IMR-90 (cell line): ENCODE measurements around the gene RPEL1. TPM values are rescaled to one million over a fixed set of nuclear protein-coding genes. Genes with fewer than 3 reads are reported as not detected.

Experiments used
- ATAC-seq: fragments of 200-7000 bp; cut with Tn5 transposase; 2 replicates; pipeline ENCODE4 v1.9.1; 2020; ENCODE audit warnings: low read depth, mild to moderate bottlenecking, moderate library complexity
- BruUV-seq: library from RNA; stranded (reverse); fragments of 400-500 nt; replicated peaks from 2 replicates; lab custom pipeline; 2021; lab: Mats Ljungman, UMichigan
- CTCF ChIA-PET: fragments of 300-600 bp; formaldehyde crosslinking; extraction: SDS; loops from one replicate; lab custom pipeline; 2021; ENCODE audit warnings: antibody characterized with exemption; lab: Yijun Ruan, JAX
- POLR2A ChIA-PET: fragments of 300-600 bp; sonication (Branson Sonifier 250); formaldehyde crosslinking; loops from one replicate; lab custom pipeline; 2022; ENCODE audit warnings: antibody characterized with exemption; ENCODE audit not compliant: unreplicated experiment; lab: Charles Lee
- DNase-seq: peaks from one replicate; pipeline ENCODE4 v3.0.0; 2013
- H2AFZ ChIP-seq: replicated peaks from 2 replicates; pipeline ENCODE3; 2013; ENCODE audit warnings: low read length, mild to moderate bottlenecking; ENCODE audit not compliant: poor library complexity
- H2AK5ac ChIP-seq: 2 replicates; pipeline ENCODE4 v1.6.1; 2013; ENCODE audit warnings: low read depth, low read length, inconsistent platforms
- H2AK9ac ChIP-seq: replicated peaks from 2 replicates; pipeline ENCODE3; 2013; ENCODE audit warnings: mild to moderate bottlenecking, low read depth, low read length, moderate library complexity; ENCODE audit not compliant: poor library complexity
- H2BK120ac ChIP-seq: 2 replicates; pipeline ENCODE4 v1.6.1; 2013; ENCODE audit warnings: low read depth, low read length, inconsistent platforms
- H2BK15ac ChIP-seq: 3 replicates; pipeline ENCODE4 v1.6.1; 2013; ENCODE audit warnings: low read depth, low read length, inconsistent platforms
- H2BK20ac ChIP-seq: 2 replicates; pipeline ENCODE4 v1.6.1; 2013; ENCODE audit warnings: low read depth, mild to moderate bottlenecking, inconsistent platforms, low read length, moderate library complexity
- H2BK5ac ChIP-seq: 2 replicates; pipeline ENCODE4 v1.6.1; 2013; ENCODE audit warnings: mild to moderate bottlenecking, low read depth, low read length, inconsistent platforms; ENCODE audit not compliant: poor library complexity, severe bottlenecking
- H3K14ac ChIP-seq: replicated peaks from 2 replicates; pipeline ENCODE4 v1.6.1; 2013; ENCODE audit warnings: low read depth, low read length, inconsistent platforms
- H3K18ac ChIP-seq: 2 replicates; pipeline ENCODE4 v1.6.1; 2013; ENCODE audit warnings: low read depth, low read length, control low read depth
- H3K23ac ChIP-seq: 2 replicates; pipeline ENCODE4 v1.6.1; 2013; ENCODE audit warnings: low read depth, low read length, inconsistent platforms
- H3K27ac ChIP-seq: 2 replicates; pipeline ENCODE4 v1.5.1; 2013; ENCODE audit warnings: mild to moderate bottlenecking, control low read depth, low read length; ENCODE audit not compliant: insufficient read depth
- H3K27me3 ChIP-seq: 2 replicates; pipeline ENCODE4 v1.6.1; 2013; ENCODE audit warnings: low read length; ENCODE audit not compliant: control insufficient read depth, insufficient read depth
- H3K36me3 ChIP-seq: 2 replicates; pipeline ENCODE4 v1.6.1; 2013; ENCODE audit warnings: low read length, mixed read lengths; ENCODE audit not compliant: control insufficient read depth, insufficient read depth
- H3K4ac ChIP-seq: 2 replicates; pipeline ENCODE4 v1.6.1; 2013; ENCODE audit warnings: low read depth, low read length, inconsistent platforms
- H3K4me1 ChIP-seq: 2 replicates; pipeline ENCODE4 v1.6.1; 2013; ENCODE audit warnings: low read length, mixed read lengths; ENCODE audit not compliant: control insufficient read depth, insufficient read depth
- H3K4me2 ChIP-seq: 2 replicates; pipeline ENCODE4 v1.6.1; 2013; ENCODE audit warnings: low read depth, mild to moderate bottlenecking, control low read depth, low read length, moderate library complexity
- H3K4me3 ChIP-seq: 2 replicates; pipeline ENCODE4 v1.5.1; 2013; ENCODE audit warnings: low read depth, mild to moderate bottlenecking, control low read depth, low read length, moderate library complexity; ENCODE audit not compliant: insufficient read depth
- H3K56ac ChIP-seq: 2 replicates; pipeline ENCODE4 v1.6.1; 2013; ENCODE audit warnings: low read length, inconsistent platforms; ENCODE audit not compliant: insufficient read depth; ENCODE audit errors: extremely low read depth
- H3K79me1 ChIP-seq, 2 experiments: 2 replicates each; pipeline ENCODE4 v1.6.1; 2013; ENCODE audit warnings: low read length in 2 of 2, inconsistent platforms in 1 of 2, low read depth in 1 of 2
- H3K9ac ChIP-seq: 2 replicates; pipeline ENCODE4 v1.6.1; 2013; ENCODE audit warnings: low read depth, low read length, control low read depth
- H3K9me1 ChIP-seq: 2 replicates; pipeline ENCODE4 v1.6.1; 2013; ENCODE audit warnings: low read length, inconsistent platforms; ENCODE audit not compliant: insufficient read depth
- H3K9me3 ChIP-seq: 2 replicates; pipeline ENCODE4 v1.6.1; 2013; ENCODE audit warnings: low read length; ENCODE audit not compliant: control insufficient read depth, insufficient read depth
- H4K20me1 ChIP-seq: 2 replicates; pipeline ENCODE4 v1.6.1; 2013; ENCODE audit warnings: low read length, inconsistent platforms; ENCODE audit not compliant: insufficient read depth
- H4K5ac ChIP-seq: 2 replicates; pipeline ENCODE4 v1.6.1; 2013; ENCODE audit warnings: mild to moderate bottlenecking, low read depth, low read length, control low read depth
- H4K8ac ChIP-seq, 2 experiments: 2 replicates each; pipeline ENCODE4 v1.6.1; 2013; ENCODE audit warnings: low read depth in 2 of 2, low read length in 2 of 2, control low read depth in 1 of 2, inconsistent platforms in 1 of 2
- H4K91ac ChIP-seq: 2 replicates; pipeline ENCODE4 v1.6.1; 2013; ENCODE audit warnings: low read depth, low read length, inconsistent platforms; ENCODE audit not compliant: insufficient read depth
- BHLHE40 ChIP-seq: fragments of 150-350 bp; IDR thresholded peaks from 2 replicates; pipeline ENCODE4 v1.6.1; 2016; ENCODE audit warnings: mild to moderate bottlenecking, low read depth, low read length
- CEBPB ChIP-seq: IDR thresholded peaks from 2 replicates; pipeline ENCODE4 v1.6.1; 2012; ENCODE audit warnings: low read depth, low read length, improper control_type of control experiment
- CHD1 ChIP-seq: IDR thresholded peaks from 2 replicates; pipeline ENCODE4 v1.6.1; 2012; ENCODE audit warnings: low read depth, low read length, improper control_type of control experiment
- ELK1 ChIP-seq: fragments of 150-350 bp; IDR thresholded peaks from 2 replicates; pipeline ENCODE4 v1.6.1; 2016; ENCODE audit warnings: low read depth, mild to moderate bottlenecking, low read length, moderate library complexity, borderline replicate concordance
- FOS ChIP-seq: fragments of 150-350 bp; IDR thresholded peaks from 2 replicates; pipeline ENCODE4 v1.6.1; 2016; ENCODE audit warnings: low read depth, low read length
- MAFK ChIP-seq: IDR thresholded peaks from 2 replicates; pipeline ENCODE4 v1.6.1; 2012; ENCODE audit warnings: low read depth, low read length, improper control_type of control experiment
- MAZ ChIP-seq: IDR thresholded peaks from 2 replicates; pipeline ENCODE4 v1.6.1; 2012; ENCODE audit warnings: low read depth, mild to moderate bottlenecking, low read length, improper control_type of control experiment, moderate library complexity, borderline replicate concordance
- MXI1 ChIP-seq: IDR thresholded peaks from 2 replicates; pipeline ENCODE4 v1.6.1; 2012; ENCODE audit warnings: low read depth, mild to moderate bottlenecking, low read length, moderate library complexity, borderline replicate concordance
- NFE2L2 ChIP-seq: fragments of 150-350 bp; IDR thresholded peaks from 2 replicates; pipeline ENCODE4 v1.6.1; 2016; ENCODE audit warnings: low read depth, mild to moderate bottlenecking, low read length
- POLR2A ChIP-seq: IDR thresholded peaks from 2 replicates; pipeline ENCODE4 v1.6.1; 2012; ENCODE audit warnings: mild to moderate bottlenecking, low read depth, low read length
- RAD21 ChIP-seq: IDR thresholded peaks from 2 replicates; pipeline ENCODE4 v1.6.1; 2012; ENCODE audit warnings: low read length, improper control_type of control experiment
- RCOR1 ChIP-seq: IDR thresholded peaks from 2 replicates; pipeline ENCODE4 v1.6.1; 2012; ENCODE audit warnings: mild to moderate bottlenecking, low read length, improper control_type of control experiment; ENCODE audit not compliant: insufficient replicate concordance
- RFX5 ChIP-seq: IDR thresholded peaks from 2 replicates; pipeline ENCODE4 v1.8.0; 2012; ENCODE audit warnings: low read depth, mild to moderate bottlenecking, low read length, moderate library complexity
- SMC3 ChIP-seq: fragments of 150-350 bp; IDR thresholded peaks from 2 replicates; pipeline ENCODE4 v1.6.1; 2016; ENCODE audit warnings: low read depth, mild to moderate bottlenecking, antibody characterized with exemption, low read length, moderate library complexity
- WGBS, 2 experiments: methylation state at CpG; one replicate each; pipeline versions ENCODE4 v1.1.5 to v1.1.7; 2013; ENCODE audit warnings: missing lambda C conversion rate in 2 of 2; ENCODE audit not compliant: insufficient read length in 1 of 2; ENCODE audit errors: extremely low coverage in 2 of 2; 5-methylcytosine and 5-hydroxymethylcytosine counted together
- dilution Hi-C: fragments of 300-500 bp; cut with HindIII; formaldehyde crosslinking; loops from one replicate; pipeline ENCODE4 v1.14.3; 2018; ENCODE audit warnings: low sequenced_read_pairs; ENCODE audit not compliant: unreplicated experiment
- in situ Hi-C: fragments of 300-500 bp; cut with MboI; formaldehyde crosslinking; loops from 3 replicates; pipeline ENCODE4 v1.14.3; 2019; ENCODE audit warnings: low sequenced_read_pairs, inconsistent platforms, mixed read lengths
- intact Hi-C: fragments of 100-400 bp; cut with micrococcal nuclease; formaldehyde crosslinking; loops from 2 replicates; pipeline ENCODE4 v1.10.0; 2022
- polyA plus RNA-seq, 3 experiments: library from polyadenylated mRNA; depleted of rRNA; stranded (reverse); fragments of >200 nt; gene quantifications; 2 replicates each; pipeline ENCODE4 v1.2.3, GENCODE V29; 2012; ENCODE audit warnings: low replicate concordance in 1 of 3
- total RNA-seq: library from RNA; depleted of rRNA; stranded (reverse); fragments of >200 nt; gene quantifications from 2 replicates; pipeline ENCODE4 v1.2.3, GENCODE V29; 2012

Gene RPEL1
- total and polyA plus RNA-seq, 2 of the 4 experiments (the other 2 are of a cell fraction): under 0.01 to 0.26 TPM

DNA sequence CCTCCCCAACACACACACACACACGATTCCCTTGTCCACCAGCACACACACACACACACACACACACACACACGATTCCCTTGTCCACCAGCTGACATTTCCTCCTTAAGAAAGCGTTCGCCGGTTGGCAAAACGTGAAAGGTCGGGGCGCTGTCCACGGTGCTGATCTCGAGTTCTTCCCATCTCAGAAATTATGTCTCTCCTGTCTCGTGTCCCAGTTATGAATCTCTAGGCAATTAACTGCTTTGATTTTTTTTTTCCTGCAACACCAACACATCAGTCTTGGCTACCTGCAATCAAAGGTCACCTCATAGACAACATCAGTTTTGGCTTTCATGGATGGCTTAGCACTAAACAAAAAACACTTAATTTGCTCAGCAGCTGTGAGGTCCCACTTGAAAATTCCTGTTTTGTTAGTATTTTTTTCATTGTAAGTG, 33.2 kb downstream of the RPEL1 start:
- H3K36me3 ChIP-seq: no peaks in the 10 kb centered on the region
- no peak overlapping the region for H3K4me2 ChIP-seq
- H3K4me3 ChIP-seq: no peak overlapping the region
- ChIA-PET POLR2A (no interaction called here), CTCF (interaction anchor here (1.3 kb wide), 1 partner anchor 55 kb away, joined by 6 read pairs; no protein-coding TSS in a partner anchor)
- H3K9me3 ChIP-seq: no peaks in the 10 kb centered on the region
- no peak overlapping the region for H3K18ac ChIP-seq
- peaks cover 9% of the 10 kb centered on the region; the same call in 1 of the 2 replicates for H3K4me1 ChIP-seq
- H4K8ac ChIP-seq: no peak overlapping the region
- no peak overlapping the region for H3K27ac ChIP-seq
- peaks cover 0 to 5% of the 10 kb centered on the region in 2 experiments; a peak in 2 of 4 replicates for H3K79me1 ChIP-seq
- H3K23ac ChIP-seq: no peak overlapping the region
- H3K14ac ChIP-seq: no peak overlapping the region
- no peak overlapping the region for H4K5ac ChIP-seq
- H2BK20ac ChIP-seq: no peak overlapping the region
- H3K9ac ChIP-seq: no peak overlapping the region
- ATAC-seq (no peak), DNase-seq (peak; percentile 55)
- dilution Hi-C loops (no loop called here), intact Hi-C loops (no loop called here), in situ Hi-C loops (no loop called here)
- H2AK9ac ChIP-seq: no peak overlapping the region
- no peak overlapping the region for H2BK120ac ChIP-seq
- H3K27me3 ChIP-seq: peaks cover 24% of the 10 kb centered on the region
- no peak overlapping the region for H2AK5ac ChIP-seq
- H4K20me1 ChIP-seq: peaks cover 17% of the 10 kb centered on the region
- peak overlapping the region; percentile 46 for H2AFZ ChIP-seq
- no peak overlapping the region for H3K4ac ChIP-seq
- H2BK5ac ChIP-seq: no peak overlapping the region
- BruUV-seq: no TSS peak
- no peak overlapping the region for H4K91ac ChIP-seq
- H2BK15ac ChIP-seq: no peak overlapping the region
- TF ChIP-seq POLR2A: no peak
- TF ChIP-seq SMC3: no peak
- TF ChIP-seq MAZ: 0 out of 2 replicates have a peak, but pooled peaks have one; percentile 16
- TF ChIP-seq MXI1: peak; percentile 55; the same call in 1 of the 2 replicates
- TF ChIP-seq RCOR1: peak; percentile 76
- no peak for TF ChIP-seq FOS
- TF ChIP-seq RAD21: no peak
- TF ChIP-seq CHD1: no peak
- 0 out of 2 replicates have a peak, but pooled peaks have one; percentile 26 for TF ChIP-seq BHLHE40
- no peak for TF ChIP-seq RFX5
- TF ChIP-seq MAFK: no peak
- no peak for TF ChIP-seq NFE2L2
- TF ChIP-seq ELK1: no peak
- TF ChIP-seq CEBPB: no peak
- no peak overlapping the region for H3K56ac ChIP-seq
- no peaks in the 10 kb centered on the region; the same call in 1 of the 2 replicates for H3K9me1 ChIP-seq
- 4% methylated on average over 11 of the region's 11 CpGs; no CpG with 5 or more reads in 1 of the 2 experiments for WGBS, 2 experiments
